ENCODE data around the gene ZRANB3. TPM values are rescaled to one million over a fixed set of nuclear protein-coding genes. Genes with fewer than 3 reads are reported as not detected.
A peak's percentile ranks its signal among the peaks of the same experiment; 100 is the strongest.
"Not testable (repeated sequence)": the region's sequence is repeated elsewhere in the genome, so short reads cannot be mapped to it uniquely, and the experiment has no call there.

ZRANB3 gene
- total RNA-seq, 1 donor from 2014 or later: 16.5 TPM

GRCh38 chr2:135546436-135546835 lies 15.4 kb upstream of the ZRANB3 start:
- Mint-ChIP-seq H3K4me3 (no peak overlapping the region), H3K9me3 (peaks cover 6% of the 10 kb centered on the region), H3K4me1 (peaks cover 3% of the 10 kb centered on the region), H3K27ac (no peak overlapping the region), H3K36me3 (peaks cover 5% of the 10 kb centered on the region), H3K27me3 (ENCODE audit: low read depth) (no peaks in the 10 kb centered on the region)
- TF ChIP-seq, protein P1, sequence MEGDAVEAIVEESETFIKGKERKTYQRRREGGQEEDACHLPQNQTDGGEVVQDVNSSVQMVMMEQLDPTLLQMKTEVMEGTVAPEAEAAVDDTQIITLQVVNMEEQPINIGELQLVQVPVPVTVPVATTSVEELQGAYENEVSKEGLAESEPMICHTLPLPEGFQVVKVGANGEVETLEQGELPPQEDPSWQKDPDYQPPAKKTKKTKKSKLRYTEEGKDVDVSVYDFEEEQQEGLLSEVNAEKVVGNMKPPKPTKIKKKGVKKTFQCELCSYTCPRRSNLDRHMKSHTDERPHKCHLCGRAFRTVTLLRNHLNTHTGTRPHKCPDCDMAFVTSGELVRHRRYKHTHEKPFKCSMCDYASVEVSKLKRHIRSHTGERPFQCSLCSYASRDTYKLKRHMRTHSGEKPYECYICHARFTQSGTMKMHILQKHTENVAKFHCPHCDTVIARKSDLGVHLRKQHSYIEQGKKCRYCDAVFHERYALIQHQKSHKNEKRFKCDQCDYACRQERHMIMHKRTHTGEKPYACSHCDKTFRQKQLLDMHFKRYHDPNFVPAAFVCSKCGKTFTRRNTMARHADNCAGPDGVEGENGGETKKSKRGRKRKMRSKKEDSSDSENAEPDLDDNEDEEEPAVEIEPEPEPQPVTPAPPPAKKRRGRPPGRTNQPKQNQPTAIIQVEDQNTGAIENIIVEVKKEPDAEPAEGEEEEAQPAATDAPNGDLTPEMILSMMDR (IDR thresholded peaks at IDR 0.05; ENCODE audit: unreplicated experiment): no peak
- DNase-seq (ENCODE audit: low spot score in 2 of 2, unreplicated experiment in 2 of 2): no peak

- peaks cover 18% of the 10 kb centered on the region for H3K4me1 Mint-ChIP-seq
- not testable (repeated sequence) for H3K36me3 Mint-ChIP-seq; H3K27ac Mint-ChIP-seq; H3K9me3 Mint-ChIP-seq; DNase-seq (ENCODE audit: low spot score in 2 of 2, unreplicated experiment in 2 of 2); H3K4me3 Mint-ChIP-seq; H3K27me3 Mint-ChIP-seq (ENCODE audit: low read depth)
These were observed 2.5 kb upstream of the ZRANB3 start for GRCh38 chr2:135533545-135533944.

DNA sequence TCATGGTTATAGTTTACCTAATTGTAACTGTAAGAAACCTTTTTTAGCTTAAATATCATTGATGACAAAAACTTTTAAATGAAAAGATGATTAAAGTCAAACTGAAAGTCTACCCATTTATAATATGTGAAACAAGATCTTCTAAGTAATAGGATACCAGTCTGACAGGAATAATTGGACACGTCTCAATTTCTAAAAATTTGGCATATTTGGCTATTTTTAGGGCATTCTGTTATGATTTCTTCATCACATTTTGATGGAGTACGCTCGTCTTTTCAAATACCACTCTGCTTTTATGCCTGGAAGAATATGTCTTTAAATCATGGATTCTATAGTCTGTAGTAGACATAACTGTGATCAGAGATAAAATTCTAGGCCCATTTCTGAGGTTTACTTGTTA lies 1.6 kb upstream of the ZRANB3 start:
- Mint-ChIP-seq H3K9me3 (no peaks in the 10 kb centered on the region), H3K27me3 (ENCODE audit: low read depth) (no peaks in the 10 kb centered on the region), H3K27ac (peak overlapping the region; percentile 81), H3K36me3 (peaks cover 2% of the 10 kb centered on the region), H3K4me1 (peaks cover 20% of the 10 kb centered on the region), H3K4me3 (no peak overlapping the region)
- TF ChIP-seq, protein P1 (IDR thresholded peaks at IDR 0.05; ENCODE audit: unreplicated experiment): no peak
- no peak for DNase-seq (ENCODE audit: low spot score in 2 of 2, unreplicated experiment in 2 of 2)

GRCh38 chr2:135531231-135532197 lies 496 bp upstream of the ZRANB3 start, which contains the start of gene R3HDM1:
Gene R3HDM1, plus strand, starts transcription at chr2:135531484. Its CDS starts 73,362 bp downstream, at chr2:135604846.
- TF ChIP-seq, protein P1 (IDR thresholded peaks at IDR 0.05; ENCODE audit: unreplicated experiment): no peak
- peaks cover 2% of the 10 kb centered on the region for H3K36me3 Mint-ChIP-seq
- H3K9me3 Mint-ChIP-seq: no peaks in the 10 kb centered on the region
- H3K4me3 Mint-ChIP-seq: no peak within 1 kb of the TSS
- DNase-seq (ENCODE audit: low spot score in 2 of 2, unreplicated experiment in 2 of 2): peak; percentile 92 to 94
- H3K27ac Mint-ChIP-seq: no peak within 1 kb of the TSS
- no peaks in the 10 kb centered on the region for H3K27me3 Mint-ChIP-seq (ENCODE audit: low read depth)
- peaks cover 20% of the 10 kb centered on the region for H3K4me1 Mint-ChIP-seq

DNA sequence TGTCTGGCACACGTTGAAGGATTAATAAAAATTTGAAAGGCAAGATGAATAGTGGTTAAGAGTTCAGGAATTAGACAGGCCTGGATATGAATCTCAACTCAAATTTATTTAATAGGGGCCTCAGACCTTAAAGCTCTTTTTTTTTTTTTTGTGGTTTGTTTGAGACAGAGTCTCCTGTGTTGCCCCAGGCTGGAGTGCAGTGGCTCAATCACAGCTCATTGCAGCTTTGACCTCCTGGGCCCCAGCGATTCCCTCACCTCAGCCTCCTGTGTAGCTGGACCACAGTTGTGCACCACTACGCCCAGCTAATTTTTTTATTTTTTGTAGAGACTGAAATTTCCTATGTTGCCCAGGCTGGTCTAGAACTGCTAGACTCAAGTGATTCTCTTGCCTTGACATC lies 3.0 kb downstream of the ZRANB3 start:
- Mint-ChIP-seq H3K9me3 (no peaks in the 10 kb centered on the region), H3K4me1 (peaks cover 13% of the 10 kb centered on the region), H3K27me3 (ENCODE audit: low read depth) (no peaks in the 10 kb centered on the region), H3K36me3 (peaks cover 3% of the 10 kb centered on the region), H3K27ac (no peak overlapping the region), H3K4me3 (no peak overlapping the region)
- DNase-seq (ENCODE audit: low spot score in 2 of 2, unreplicated experiment in 2 of 2): no peak
- TF ChIP-seq, protein P1 (IDR thresholded peaks at IDR 0.05; ENCODE audit: unreplicated experiment): no peak

- H3K4me1 Mint-ChIP-seq: peaks cover 7% of the 10 kb centered on the region
- no peak for DNase-seq (ENCODE audit: low spot score in 2 of 2, unreplicated experiment in 2 of 2)
- no peak overlapping the region for H3K27ac Mint-ChIP-seq
- TF ChIP-seq, protein P1 (IDR thresholded peaks at IDR 0.05; ENCODE audit: unreplicated experiment): no peak
- peaks cover 11% of the 10 kb centered on the region for H3K36me3 Mint-ChIP-seq
- H3K4me3 Mint-ChIP-seq: no peak overlapping the region
- H3K9me3 Mint-ChIP-seq: peaks cover 4% of the 10 kb centered on the region
- no peaks in the 10 kb centered on the region for H3K27me3 Mint-ChIP-seq (ENCODE audit: low read depth)
These were observed 5.2 kb downstream of the ZRANB3 start for GRCh38 chr2:135525786-135526185.
